ENCODE results near the gene IKZF2. TPM values are rescaled to one million over a fixed set of nuclear protein-coding genes. Genes with fewer than 3 reads are reported as not detected.

IKZF2 gene
- total RNA-seq, 4 donors from 2014 or later = 2.6 to 14.5 (median 4.2) TPM

- Histone ChIP-seq H3K4me3 (no peak overlapping the region), H3K4me1 (no peaks in the 10 kb centered on the region), H3K9me3 (no peaks in the 10 kb centered on the region), H3K27ac (no peak overlapping the region), H3K36me3 (no peaks in the 10 kb centered on the region), H3K27me3 (no peaks in the 10 kb centered on the region)
- no peak for TF ChIP-seq POLR2A (IDR thresholded peaks at IDR 0.05)
- TF ChIP-seq, protein P1, sequence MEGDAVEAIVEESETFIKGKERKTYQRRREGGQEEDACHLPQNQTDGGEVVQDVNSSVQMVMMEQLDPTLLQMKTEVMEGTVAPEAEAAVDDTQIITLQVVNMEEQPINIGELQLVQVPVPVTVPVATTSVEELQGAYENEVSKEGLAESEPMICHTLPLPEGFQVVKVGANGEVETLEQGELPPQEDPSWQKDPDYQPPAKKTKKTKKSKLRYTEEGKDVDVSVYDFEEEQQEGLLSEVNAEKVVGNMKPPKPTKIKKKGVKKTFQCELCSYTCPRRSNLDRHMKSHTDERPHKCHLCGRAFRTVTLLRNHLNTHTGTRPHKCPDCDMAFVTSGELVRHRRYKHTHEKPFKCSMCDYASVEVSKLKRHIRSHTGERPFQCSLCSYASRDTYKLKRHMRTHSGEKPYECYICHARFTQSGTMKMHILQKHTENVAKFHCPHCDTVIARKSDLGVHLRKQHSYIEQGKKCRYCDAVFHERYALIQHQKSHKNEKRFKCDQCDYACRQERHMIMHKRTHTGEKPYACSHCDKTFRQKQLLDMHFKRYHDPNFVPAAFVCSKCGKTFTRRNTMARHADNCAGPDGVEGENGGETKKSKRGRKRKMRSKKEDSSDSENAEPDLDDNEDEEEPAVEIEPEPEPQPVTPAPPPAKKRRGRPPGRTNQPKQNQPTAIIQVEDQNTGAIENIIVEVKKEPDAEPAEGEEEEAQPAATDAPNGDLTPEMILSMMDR (IDR thresholded peaks at IDR 0.05) = no peak
- intact Hi-C loops (cut with DNase I; ENCODE audit: low total_unique reads) = no loop called here
- no peak for DNase-seq
Observed at GRCh38 chr2:212953170-212953920, 198.1 kb downstream of the IKZF2 start.

- no peak for TF ChIP-seq POLR2A (IDR thresholded peaks at IDR 0.05)
- TF ChIP-seq, protein P1 (IDR thresholded peaks at IDR 0.05) = no peak
- Histone ChIP-seq H3K4me3 (no peak overlapping the region), H3K36me3 (no peaks in the 10 kb centered on the region), H3K4me1 (no peaks in the 10 kb centered on the region), H3K27ac (no peak overlapping the region), H3K27me3 (no peaks in the 10 kb centered on the region), H3K9me3 (no peaks in the 10 kb centered on the region)
- DNase-seq = no peak
- intact Hi-C loops (cut with DNase I; ENCODE audit: low total_unique reads) = no loop called here
Observed at GRCh38 chr2:212949786-212950185, 201.6 kb downstream of the IKZF2 start.

Other genes with a start within 250 kb of the IKZF2 start
- gene SPAG16, start 132.9 kb upstream of the IKZF2 start, total RNA-seq = 10 to 100 TPM in 2 of 4 donors, 1 to 10 TPM in 2; 5.0 to 73.8 (median 21.6) TPM

Measured in uterus (tissue), 4 donors.